Sigmoid colon (tissue), 7 donors: ENCODE data around the gene EME1. TPM values are rescaled to one million over a fixed set of nuclear protein-coding genes. Genes with fewer than 3 reads are reported as not detected.

Experiments
- DNase-seq: peaks from one replicate; pipeline ENCODE4 v3.0.0-alpha.2; 2019
- H3K27ac ChIP-seq, 4 donors: fragments of 200-600 bp; sonication (generic); one replicate each; pipeline ENCODE4 v1.5.1; 2016 to 2019; ENCODE audit warnings: mild to moderate bottlenecking in 1 of 4
- H3K27me3 ChIP-seq, 3 donors: fragments of 200-600 bp; sonication (generic); one replicate each; pipeline ENCODE4 v1.5.1; 2019; ENCODE audit warnings: mild to moderate bottlenecking in 1 of 3
- H3K36me3 ChIP-seq, 4 donors: fragments of 200-600 bp; sonication (generic); one replicate each; pipeline ENCODE4 v1.5.1; 2016 to 2019
- H3K4me1 ChIP-seq, 4 donors: fragments of 200-600 bp; sonication (generic); one replicate each; pipeline ENCODE4 v1.5.1; 2017 to 2019
- H3K4me3 ChIP-seq, 4 donors: fragments of 200-600 bp; sonication (generic); one replicate each; pipeline ENCODE4 v1.5.1; 2017 to 2019; ENCODE audit warnings: mild to moderate bottlenecking in 2 of 4, moderate library complexity in 1 of 4
- H3K9me3 ChIP-seq, 4 donors: fragments of 200-600 bp in 3 of 4; sonication (generic) in 3 of 4; one replicate each; pipeline versions ENCODE4 v1.5.1 to v1.6.1; 2013 to 2019
- CTCF ChIP-seq, 4 experiments: fragments of 450-650 bp in 3 of 4; fragments of 200-600 bp in 1 of 4; IDR thresholded peaks; one replicate each; pipeline ENCODE4 v1.5.1; 2016 to 2019; ENCODE audit warnings: antibody characterized with exemption in 4 of 4, mild to moderate bottlenecking in 3 of 4, moderate library complexity in 2 of 4
- EP300 ChIP-seq, 4 donors: sonication (generic); formaldehyde crosslinking; IDR thresholded peaks; one replicate each; pipeline ENCODE4 v1.6.1; 2017; ENCODE audit warnings: antibody characterized with exemption in 4 of 4
- POLR2A ChIP-seq, 2 donors: fragments of 450-650 bp; IDR thresholded peaks; one replicate each; pipeline ENCODE4 v1.6.1; 2016; ENCODE audit warnings: antibody characterized with exemption in 2 of 2, mild to moderate bottlenecking in 2 of 2, moderate library complexity in 2 of 2
- POLR2AphosphoS5 ChIP-seq, 4 donors: sonication (generic); formaldehyde crosslinking; IDR thresholded peaks; one replicate each; pipeline ENCODE4 v1.6.1; 2017; ENCODE audit warnings: antibody characterized with exemption in 4 of 4
- WGBS, 2 donors: extraction: QIAGEN DNeasy Blood & Tissue Kit; methylation state at CpG; one replicate each; pipeline ENCODE4 v1.1.7; 2013; 5-methylcytosine and 5-hydroxymethylcytosine counted together
- intact Hi-C: fragments of 100-400 bp; cut with DNase I; formaldehyde crosslinking; loops from one replicate; pipeline ENCODE4 v1.15.1; 2023
- polyA plus RNA-seq, 3 donors: library from polyadenylated mRNA; stranded (reverse); fragments of 200-250 nt; gene quantifications; one replicate each; pipeline ENCODE4 v1.2.3, GENCODE V29; 2013
- total RNA-seq, 4 donors: library from RNA; depleted of rRNA; stranded (reverse); fragments of >200 nt; gene quantifications; one replicate each; pipeline ENCODE4 v1.1.0, GENCODE V29; 2016
- donor health status: healthy with polysubstance abuse.
- donor health status: Bipolar disorder and iron deficiency.
- donor health status: healthy.

EME1 gene
- total and polyA plus RNA-seq, 7 donors: 0.36 to 3.5 (median 1.2) TPM; not detected in 4

- WGBS, 2 donors: 77 to 89% methylated on average over 6 of the region's 6 CpGs
- peaks cover 12 to 41% (median 33%) of the 10 kb centered on the region in 4 donors for H3K36me3 ChIP-seq
- DNase-seq: peak; percentile 83
These were observed 20.8 kb upstream of the EME1 start for GRCh38 chr17:50352072-50352692.

GRCh38 chr17:50352693-50353599 is 20.1 kb upstream of the EME1 start:
- TF ChIP-seq POLR2AphosphoS5 (IDR thresholded peaks at IDR 0.05) (peak in 1 of 4 donors; percentile 0), EP300 (IDR thresholded peaks at IDR 0.05) (no peak)
- intact Hi-C loops: no loop called here
- H3K27me3 ChIP-seq: no peaks in the 10 kb centered on the region
- H3K4me1 ChIP-seq: peaks cover 0 to 27% (median 21%) of the 10 kb centered on the region in 4 donors
- H3K9me3 ChIP-seq: no peaks in the 10 kb centered on the region
- H3K36me3 ChIP-seq: peaks cover 12 to 48% (median 35%) of the 10 kb centered on the region in 4 donors
- 92 to 93% methylated on average over 21 of the region's 21 CpGs for WGBS, 2 donors
- H3K4me3 ChIP-seq: no peak overlapping the region
- DNase-seq: peak; percentile 60
- peak overlapping the region in 3 of 4 donors; percentile 31 to 58 (median 53) for H3K27ac ChIP-seq

More at GRCh38 chr17:50352072-50352692, 20.8 kb upstream of the EME1 start:
- Histone ChIP-seq H3K27me3 (no peaks in the 10 kb centered on the region), H3K4me1 (peaks cover 0 to 34% (median 28%) of the 10 kb centered on the region in 4 donors), H3K4me3 (no peak overlapping the region), H3K9me3 (no peaks in the 10 kb centered on the region), H3K27ac (peak overlapping the region in 3 of 4 donors; percentile 31 to 58 (median 53))
- intact Hi-C loops: no loop called here
- no peak for TF ChIP-seq EP300 (IDR thresholded peaks at IDR 0.05)
- no peak for TF ChIP-seq CTCF (IDR thresholded peaks at IDR 0.05)
- TF ChIP-seq POLR2A (IDR thresholded peaks at IDR 0.05): no peak
- TF ChIP-seq POLR2AphosphoS5 (IDR thresholded peaks at IDR 0.05): peak in 1 of 4 donors; percentile 6

GRCh38 chr17:50353600-50354195 is 19.3 kb upstream of the EME1 start:
- H3K36me3 ChIP-seq: peaks cover 19 to 56% (median 38%) of the 10 kb centered on the region in 4 donors
- intact Hi-C loops: no loop called here
- peaks cover 0 to 19% (median 13%) of the 10 kb centered on the region in 4 donors for H3K4me1 ChIP-seq

GRCh38 chr17:50354198-50354597 is 18.8 kb upstream of the EME1 start:
- H3K4me1 ChIP-seq: peaks cover 0 to 17% (median 11%) of the 10 kb centered on the region in 4 donors
- H3K4me3 ChIP-seq: no peak overlapping the region
- intact Hi-C loops: no loop called here
- H3K27ac ChIP-seq: no peak overlapping the region
- H3K27me3 ChIP-seq: no peaks in the 10 kb centered on the region
- H3K9me3 ChIP-seq: no peaks in the 10 kb centered on the region
- WGBS, 2 donors: 94 to 95% methylated on average over 15 of the region's 15 CpGs
- peak; percentile 54 for DNase-seq
- TF ChIP-seq EP300 (IDR thresholded peaks at IDR 0.05) (no peak), CTCF (IDR thresholded peaks at IDR 0.05) (no peak), POLR2AphosphoS5 (IDR thresholded peaks at IDR 0.05) (no peak), POLR2A (IDR thresholded peaks at IDR 0.05) (no peak)
- peaks cover 24 to 59% (median 40%) of the 10 kb centered on the region in 4 donors for H3K36me3 ChIP-seq

More at GRCh38 chr17:50353600-50354195, 19.3 kb upstream of the EME1 start:
- WGBS, 2 donors: 95 to 96% methylated on average over 27 of the region's 27 CpGs
- TF ChIP-seq POLR2A (IDR thresholded peaks at IDR 0.05) (no peak), POLR2AphosphoS5 (IDR thresholded peaks at IDR 0.05) (no peak), CTCF (IDR thresholded peaks at IDR 0.05) (no peak), EP300 (IDR thresholded peaks at IDR 0.05) (no peak)
- no peaks in the 10 kb centered on the region for H3K9me3 ChIP-seq
- no peaks in the 10 kb centered on the region for H3K27me3 ChIP-seq
- no peak overlapping the region for H3K27ac ChIP-seq
- no peak overlapping the region for H3K4me3 ChIP-seq
- peak; percentile 63 for DNase-seq
